ENCODE data around the gene DDX46. TPM values are rescaled to one million over a fixed set of nuclear protein-coding genes. Genes with fewer than 3 reads are reported as not detected.

DDX46 gene
- total and polyA plus RNA-seq, 2 of the 8 experiments (the other 6 are each of a cell fraction or from before 2014, with no cell fraction given), result 22.6 to 110 TPM

DNA sequence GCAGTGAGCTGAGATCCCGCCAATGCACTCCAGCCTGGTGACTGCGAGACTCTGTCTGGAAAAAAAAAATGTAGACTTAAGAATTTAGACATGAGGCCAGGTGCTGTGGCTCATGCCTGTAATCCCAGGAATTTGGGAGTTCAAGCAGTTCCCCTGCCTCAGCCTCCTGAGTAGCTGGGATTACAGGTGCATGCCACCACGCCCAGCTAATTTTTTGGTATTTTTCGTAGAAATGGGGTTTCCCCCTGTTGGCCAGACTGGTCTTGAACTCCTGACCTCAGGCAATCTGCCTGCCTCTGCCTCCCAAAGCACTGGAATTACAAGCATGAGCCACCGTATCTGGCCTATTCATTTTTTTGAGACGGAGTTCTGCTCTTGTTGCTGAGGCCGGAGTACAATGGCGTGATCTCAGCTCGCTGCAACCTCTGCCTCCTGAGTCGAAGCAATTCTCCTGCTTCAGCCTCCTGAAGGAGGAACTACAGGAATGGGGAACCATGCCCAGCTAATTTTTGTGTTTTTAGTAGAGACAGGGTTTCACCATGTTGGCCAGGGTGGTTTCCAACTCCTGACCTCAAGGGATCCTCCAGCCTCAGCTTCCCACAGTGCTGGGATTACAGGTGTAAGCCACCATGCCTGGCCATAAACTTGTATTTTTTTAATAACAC is 14.0 kb downstream of the DDX46 start (continued):
- TF ChIP-seq, protein P1, sequence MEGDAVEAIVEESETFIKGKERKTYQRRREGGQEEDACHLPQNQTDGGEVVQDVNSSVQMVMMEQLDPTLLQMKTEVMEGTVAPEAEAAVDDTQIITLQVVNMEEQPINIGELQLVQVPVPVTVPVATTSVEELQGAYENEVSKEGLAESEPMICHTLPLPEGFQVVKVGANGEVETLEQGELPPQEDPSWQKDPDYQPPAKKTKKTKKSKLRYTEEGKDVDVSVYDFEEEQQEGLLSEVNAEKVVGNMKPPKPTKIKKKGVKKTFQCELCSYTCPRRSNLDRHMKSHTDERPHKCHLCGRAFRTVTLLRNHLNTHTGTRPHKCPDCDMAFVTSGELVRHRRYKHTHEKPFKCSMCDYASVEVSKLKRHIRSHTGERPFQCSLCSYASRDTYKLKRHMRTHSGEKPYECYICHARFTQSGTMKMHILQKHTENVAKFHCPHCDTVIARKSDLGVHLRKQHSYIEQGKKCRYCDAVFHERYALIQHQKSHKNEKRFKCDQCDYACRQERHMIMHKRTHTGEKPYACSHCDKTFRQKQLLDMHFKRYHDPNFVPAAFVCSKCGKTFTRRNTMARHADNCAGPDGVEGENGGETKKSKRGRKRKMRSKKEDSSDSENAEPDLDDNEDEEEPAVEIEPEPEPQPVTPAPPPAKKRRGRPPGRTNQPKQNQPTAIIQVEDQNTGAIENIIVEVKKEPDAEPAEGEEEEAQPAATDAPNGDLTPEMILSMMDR (IDR thresholded peaks at IDR 0.05; ENCODE audit: control extremely low read depth in 1 of 3, insufficient read depth in 1 of 3, low read depth in 1 of 3, low read length in 3 of 3), result no peak
- no peak for TF ChIP-seq MAFK (IDR thresholded peaks at IDR 0.05; ENCODE audit: low read depth, low read length)
